Mesenteric fat pad (tissue), 1 donor: ENCODE measurements around the gene TNFAIP8L1. TPM values are rescaled to one million over a fixed set of nuclear protein-coding genes. Genes with fewer than 3 reads are reported as not detected.
"Not testable (repeated sequence)": the region's sequence is repeated elsewhere in the genome, so short reads cannot be mapped to it uniquely, and the experiment has no call there.

Source experiments
- DNase-seq: peaks from one replicate; pipeline ENCODE4 v3.0.0-alpha.2; 2020; ENCODE audit warnings: low spot score
- long read RNA-seq: library from polyadenylated mRNA; unstranded; transcript quantifications from one replicate; pipeline ENCODE4 v2.0.0, GENCODE V29; 2020
- total RNA-seq: library from RNA; stranded (reverse); fragmentation: NEBNext Ultra II Directional; extraction: Animal tissue kit (Norgen Biotek cat#: 25700); gene quantifications from one replicate; pipeline ENCODE4 v1.2.1, GENCODE V29; 2021
- donor health status: DM: yes; HTN: yes; CAD: no.

The TNFAIP8L1 gene
- total RNA-seq, result 6.9 TPM
- long read RNA-seq, transcript TNFAIP8L1-201 (2 exons, 3,814 nt), result major isoform, 66 of 76 reads
- long read RNA-seq, partial matches to known transcripts, result 5 of 76 reads
- long read RNA-seq, other reads (novel, unspliced or antisense), result 5 of 76 reads

GRCh38 chr19:4638828-4639530 is at the start of gene TNFAIP8L1:
TNFAIP8L1 (plus strand) TSS chr19:4639516; CDS start chr19:4651870, 12,354 bp downstream.
- DNase-seq, result peak; percentile 99

- no peak for DNase-seq
Observed at GRCh38 chr19:4589579-4590410, 49.5 kb upstream of the TNFAIP8L1 start.

- DNase-seq, result no peak
Observed at GRCh38 chr19:4590559-4590958, 48.8 kb upstream of the TNFAIP8L1 start.

GRCh38 chr19:4591320-4591719 is 48.0 kb upstream of the TNFAIP8L1 start:
- DNase-seq, result no peak

- no peak for DNase-seq
Observed at GRCh38 chr19:4592445-4592844, 46.9 kb upstream of the TNFAIP8L1 start.

- no peak for DNase-seq
Observed at GRCh38 chr19:4593409-4593851, 45.9 kb upstream of the TNFAIP8L1 start.

- no peak for DNase-seq
Observed at GRCh38 chr19:4594201-4594600, 45.1 kb upstream of the TNFAIP8L1 start.

GRCh38 chr19:4595158-4595557 is 44.2 kb upstream of the TNFAIP8L1 start:
- DNase-seq, result not testable (repeated sequence)

- no peak for DNase-seq
Observed at GRCh38 chr19:4596033-4596904, 43.0 kb upstream of the TNFAIP8L1 start.

GRCh38 chr19:4597278-4597974 is 41.9 kb upstream of the TNFAIP8L1 start:
- DNase-seq, result no peak

GRCh38 chr19:4597975-4598671 is 41.2 kb upstream of the TNFAIP8L1 start:
- no peak for DNase-seq

- no peak for DNase-seq
Observed at GRCh38 chr19:4598712-4599111, 40.6 kb upstream of the TNFAIP8L1 start.

GRCh38 chr19:4600082-4600481 is 39.2 kb upstream of the TNFAIP8L1 start:
- no peak for DNase-seq

- DNase-seq, result no peak
Observed at GRCh38 chr19:4600893-4601292, 38.4 kb upstream of the TNFAIP8L1 start.

GRCh38 chr19:4602173-4602788 is 37.0 kb upstream of the TNFAIP8L1 start:
- DNase-seq, result no peak

GRCh38 chr19:4602915-4603314 is 36.4 kb upstream of the TNFAIP8L1 start:
- no peak for DNase-seq

- no peak for DNase-seq
Observed at GRCh38 chr19:4604912-4605311, 34.4 kb upstream of the TNFAIP8L1 start.

- DNase-seq, result no peak
Observed at GRCh38 chr19:4606181-4606580, 33.1 kb upstream of the TNFAIP8L1 start.

GRCh38 chr19:4606921-4607678 is 32.2 kb upstream of the TNFAIP8L1 start:
- DNase-seq, result no peak
